Ecto neural progenitor cell (in vitro differentiated cells): ENCODE data around the gene ADAM33.

Experiments
- DNase-seq: peaks from one replicate; pipeline ENCODE4 v3.0.0-alpha.2; 2018; ENCODE audit warnings: low spot score

ADAM33 gene

DNA sequence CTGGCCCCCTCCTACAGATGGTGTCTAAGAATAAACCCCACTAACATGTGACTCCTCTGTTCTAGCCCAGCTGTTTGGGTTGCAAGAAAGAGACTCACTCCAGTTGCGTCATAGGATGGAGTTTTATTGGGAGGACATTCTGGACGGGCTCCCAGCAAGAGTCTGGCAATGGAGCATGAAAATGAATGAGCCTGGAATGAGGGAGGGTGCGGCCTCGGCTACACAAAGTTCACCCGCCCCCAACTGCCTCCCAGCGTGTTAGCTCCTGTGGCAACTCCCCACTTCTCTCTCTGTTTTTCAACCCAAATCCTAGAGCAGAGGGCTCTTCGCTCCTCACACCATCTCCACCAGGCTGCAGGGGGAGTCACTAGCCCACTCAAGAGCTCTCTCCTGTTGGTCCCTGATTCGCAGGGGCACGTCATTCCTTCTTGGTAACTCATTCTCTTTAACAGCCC, 5.1 kb upstream of the ADAM33 start:
- no peak for DNase-seq

DNA sequence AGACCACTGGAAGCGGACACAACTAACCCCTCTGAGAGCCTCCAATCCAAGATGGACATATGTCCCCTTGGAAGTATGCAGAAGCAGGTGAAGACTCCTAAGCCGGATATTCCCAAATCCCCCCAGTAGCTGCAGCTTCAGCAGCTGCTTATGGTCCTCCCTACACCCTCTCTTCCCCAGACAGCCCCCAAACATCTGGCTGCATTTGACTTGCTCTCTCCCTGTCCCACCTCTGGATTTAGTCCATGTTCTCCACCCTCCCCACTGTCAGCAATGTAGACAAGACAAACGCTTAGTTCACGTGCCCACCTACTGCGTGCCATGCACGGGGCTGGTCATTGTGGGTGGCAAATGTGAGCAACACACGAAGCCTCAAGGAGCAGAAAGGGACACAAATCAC, 4.6 kb upstream of the ADAM33 start:
- no peak for DNase-seq

DNA sequence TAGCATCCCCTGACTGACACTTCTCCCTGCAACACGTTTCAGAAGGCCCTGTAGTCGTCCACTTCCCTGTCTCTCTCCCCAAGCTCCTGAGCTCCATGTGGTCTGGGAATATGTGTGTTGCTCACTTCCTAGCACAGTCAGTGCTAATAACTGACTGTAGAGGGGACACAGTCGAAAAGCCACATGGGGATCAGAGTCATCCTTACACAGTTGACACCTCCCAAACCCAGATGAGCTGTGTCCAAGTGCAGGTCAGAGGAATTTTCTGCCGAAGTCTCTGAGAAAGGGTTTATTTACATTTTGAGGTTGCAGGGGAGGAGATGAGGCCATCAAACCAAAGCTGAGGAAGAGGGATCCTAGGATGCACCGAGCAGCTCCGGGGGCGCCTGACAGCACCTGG, 3.5 kb upstream of the ADAM33 start:
- no peak for DNase-seq

DNA sequence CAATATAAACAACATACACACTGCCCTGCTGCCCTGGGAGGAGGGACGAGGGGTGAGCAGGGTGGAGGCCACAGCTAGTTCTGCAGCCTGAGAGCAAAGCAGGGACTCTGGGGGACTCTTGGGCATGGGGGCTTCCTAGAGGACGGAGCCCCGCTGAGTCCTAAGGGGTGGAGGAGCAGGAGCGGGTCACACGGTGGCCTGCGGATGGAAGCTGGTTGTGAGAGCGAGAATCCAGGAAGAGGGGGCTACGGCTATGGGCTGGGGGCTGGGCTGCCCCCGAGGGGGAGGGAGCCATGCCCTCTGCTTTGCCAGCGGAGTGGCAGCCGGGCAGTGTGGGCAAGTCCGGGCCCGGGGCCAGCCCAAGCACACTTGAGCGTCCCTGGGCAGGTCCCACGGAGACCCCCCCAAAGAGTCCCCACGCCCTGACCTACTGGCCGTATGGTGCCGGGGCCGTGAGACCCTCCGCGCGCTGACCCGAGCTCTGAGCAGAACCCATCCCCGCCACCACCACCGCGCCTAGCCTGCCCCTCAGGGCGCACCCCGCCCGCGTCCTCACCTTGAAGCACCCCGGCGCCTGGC, 369 bp downstream of the ADAM33 start:
- DNase-seq: no peak

DNA sequence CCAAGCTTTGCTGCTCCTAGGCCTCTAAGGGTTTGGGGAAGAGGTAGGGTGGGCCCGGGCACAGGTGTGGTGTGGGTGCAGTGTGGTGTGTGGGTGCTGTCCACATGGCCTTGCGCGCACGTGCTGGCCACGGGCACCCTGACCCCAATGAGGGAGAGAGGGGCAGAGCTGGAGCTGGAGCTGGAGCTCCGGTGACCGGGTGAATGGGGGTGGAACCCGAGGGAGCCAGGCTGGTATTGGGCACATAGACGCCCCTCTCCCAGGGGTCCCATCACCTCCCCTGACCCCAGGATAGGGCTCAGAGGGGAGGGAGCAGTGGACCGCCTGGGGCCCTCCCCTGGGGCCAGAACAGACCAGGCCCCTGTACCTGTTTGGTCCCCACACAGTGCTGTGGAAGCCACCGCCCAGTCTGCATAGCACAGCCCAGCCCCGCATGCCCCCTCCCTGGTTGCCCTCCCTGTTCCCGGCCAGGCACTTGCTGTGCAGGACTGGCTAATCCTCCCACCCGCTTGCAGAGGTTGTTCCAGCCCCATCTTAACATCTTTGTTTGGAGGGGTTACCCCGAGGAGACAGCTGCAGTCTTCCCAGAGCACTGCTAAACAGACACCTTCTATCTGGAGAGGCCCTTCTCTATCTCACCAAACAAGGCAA, 984 bp downstream of the ADAM33 start:
- no peak for DNase-seq

DNA sequence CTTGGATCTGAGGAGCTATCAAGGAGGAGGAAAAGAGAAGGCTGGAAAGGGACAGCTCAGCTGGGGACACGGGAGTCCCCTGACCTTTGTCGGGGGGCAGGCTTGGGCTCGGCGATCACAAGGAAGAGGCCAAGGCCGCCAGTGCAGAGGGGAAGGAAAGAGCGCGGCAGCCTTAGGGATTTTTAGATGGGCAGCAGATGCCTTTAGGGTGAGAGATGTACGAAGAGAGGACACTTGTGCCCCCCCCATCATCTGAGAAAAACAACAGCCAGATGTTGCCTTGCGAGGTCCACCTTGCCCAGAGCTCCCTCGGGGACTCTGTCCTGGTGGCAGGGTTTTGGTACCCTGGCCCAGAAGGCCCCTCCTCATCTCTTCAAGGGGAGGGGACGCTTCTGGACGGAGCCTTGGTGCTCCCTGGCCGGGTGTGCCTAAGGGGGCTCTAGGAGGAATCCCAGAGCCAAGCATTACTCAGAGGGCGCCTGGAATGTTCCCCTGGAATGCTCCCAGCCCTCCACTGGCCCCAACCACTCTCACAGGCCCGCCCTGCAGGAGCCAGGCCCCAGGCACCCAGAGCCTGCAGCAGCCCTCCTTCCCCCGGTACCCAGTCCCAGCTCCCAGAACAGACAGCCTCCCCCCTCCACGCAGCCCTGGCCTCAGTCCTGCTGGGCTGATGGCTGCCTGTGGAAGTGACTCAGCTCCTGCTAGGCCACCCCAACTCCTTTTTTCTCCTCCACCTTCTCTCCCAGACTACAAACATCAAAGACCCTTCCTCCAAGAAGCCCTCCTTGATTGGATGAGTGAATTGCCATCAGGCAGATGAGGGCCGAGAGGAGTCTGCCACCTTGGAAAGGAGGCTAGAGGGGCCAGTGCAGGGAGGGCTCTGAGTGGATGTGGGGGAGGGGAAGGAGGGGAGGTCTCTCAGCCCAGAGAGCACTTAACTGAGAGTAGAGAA, 1.8 kb downstream of the ADAM33 start:
- DNase-seq: no peak

DNA sequence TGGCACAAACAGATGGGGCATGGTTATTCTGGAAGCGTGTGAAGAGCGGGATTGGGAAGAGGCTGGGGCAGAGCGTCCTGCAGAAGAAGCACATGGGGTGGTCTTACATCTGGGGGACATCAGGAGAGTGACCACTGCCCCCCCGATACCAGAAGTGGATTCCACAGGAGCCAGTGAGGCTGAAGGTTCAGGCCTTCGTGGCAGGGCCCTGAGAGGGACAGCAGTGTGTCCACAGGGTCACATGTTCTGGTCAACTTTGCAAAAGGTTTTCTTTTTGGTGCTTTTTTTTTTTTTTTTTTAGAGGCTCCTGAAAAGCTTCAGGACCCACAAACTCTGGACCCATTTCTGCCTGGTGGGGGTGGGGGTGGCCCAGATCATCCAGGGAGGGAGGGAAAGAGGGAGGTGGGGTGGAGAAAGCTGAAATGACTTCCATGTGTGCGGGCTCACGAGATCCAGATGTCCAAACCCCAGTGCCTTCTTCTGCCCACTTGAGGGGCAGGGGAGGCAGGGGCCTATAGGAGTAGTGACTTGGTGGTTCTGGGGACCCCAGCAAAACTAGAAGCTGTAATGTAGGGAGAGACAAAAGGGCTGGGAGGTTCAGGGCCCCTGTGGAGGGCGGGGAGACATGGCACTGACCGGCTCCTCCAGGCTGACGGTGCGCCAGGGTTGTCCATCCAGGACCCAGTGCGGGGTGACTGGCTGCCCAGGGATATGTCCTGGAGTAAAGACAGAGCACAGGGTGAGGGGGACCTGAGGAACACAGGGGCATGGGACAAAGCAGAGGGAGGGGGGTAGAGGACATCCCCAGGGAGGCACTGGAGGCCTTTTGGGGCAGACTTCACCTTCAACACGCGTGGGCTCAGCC, 2.7 kb downstream of the ADAM33 start:
- DNase-seq: no peak

DNA sequence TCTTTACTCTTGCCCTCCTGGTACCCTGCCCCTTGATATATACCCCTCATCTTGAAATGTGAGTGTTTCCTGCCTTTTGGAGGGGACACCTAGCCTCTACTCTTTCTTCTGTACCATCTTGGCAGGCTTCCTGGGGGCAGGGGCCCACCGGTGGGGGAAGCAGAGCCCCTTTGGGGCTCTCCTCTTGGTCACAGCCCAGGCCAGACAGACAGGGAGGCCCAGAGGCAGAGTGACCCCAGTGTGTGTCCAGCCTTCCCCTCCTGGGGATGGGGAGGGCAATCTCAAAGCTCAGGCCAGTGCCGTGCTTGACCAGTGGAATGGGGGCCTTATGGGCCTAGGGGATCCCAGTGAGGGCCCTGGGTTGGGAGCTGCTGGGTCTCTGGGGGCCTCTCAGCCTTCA, 3.6 kb downstream of the ADAM33 start:
- no peak for DNase-seq

DNA sequence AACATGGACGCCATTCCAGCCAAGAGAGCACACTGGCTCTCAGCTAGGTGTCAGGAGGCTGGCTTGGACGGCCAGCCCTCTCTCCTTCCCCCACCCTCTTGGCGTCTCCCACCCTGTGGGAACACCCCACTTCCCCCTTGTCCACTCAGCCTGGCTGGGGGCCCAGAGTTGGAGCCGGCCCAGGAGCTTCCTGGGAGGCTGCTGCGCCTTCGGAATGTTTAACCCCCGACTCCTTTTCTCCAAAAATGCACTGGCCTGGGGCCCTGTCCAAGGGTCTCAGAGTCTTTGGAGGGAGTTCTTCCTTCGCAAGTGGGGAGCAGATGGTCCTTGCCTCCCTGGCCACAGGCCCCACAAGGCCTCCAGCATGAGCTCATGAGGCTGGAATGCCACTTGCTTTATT, 4.1 kb downstream of the ADAM33 start:
- no peak for DNase-seq

DNA sequence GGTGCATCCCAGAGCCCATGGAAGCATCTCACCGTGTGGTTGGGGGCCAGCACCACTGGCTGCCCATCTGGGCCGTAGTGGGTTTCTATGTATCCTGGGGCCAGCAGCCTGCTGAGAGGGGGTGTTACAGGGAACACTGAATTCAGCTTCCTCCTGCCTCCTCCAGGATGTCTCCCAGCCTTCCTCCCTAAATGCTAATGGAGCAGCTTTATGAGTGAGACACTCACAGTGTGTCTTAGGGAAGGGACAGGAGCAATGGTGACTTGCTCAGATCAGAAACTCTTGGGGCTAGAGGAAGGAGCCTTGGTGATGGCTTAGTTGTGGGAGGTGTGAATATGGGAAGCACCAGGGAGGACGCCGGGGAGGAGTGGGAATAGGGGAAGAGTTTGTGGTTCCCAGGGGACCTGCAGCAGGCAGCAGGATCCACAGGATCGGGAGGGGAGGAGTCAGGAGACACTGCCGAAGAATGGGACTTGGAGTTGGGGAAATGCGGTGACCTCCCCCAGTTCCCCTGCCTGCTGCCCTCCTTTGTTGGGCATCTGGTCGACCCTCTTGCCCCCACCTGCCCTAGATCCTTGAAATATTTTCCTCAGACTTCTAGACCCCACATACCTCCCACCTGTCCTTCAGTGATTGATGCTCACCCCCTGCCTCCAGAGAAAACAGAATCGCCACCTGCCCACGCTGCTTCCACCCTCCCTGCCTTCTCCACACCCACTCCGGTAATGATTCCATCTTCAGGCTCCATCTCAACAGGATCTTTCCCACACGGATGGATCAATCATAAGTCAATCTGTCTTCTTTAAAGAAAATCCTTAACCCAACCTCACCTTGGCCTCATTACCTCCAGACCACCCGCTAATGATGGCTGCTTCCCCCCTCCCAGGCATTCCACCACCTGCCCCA, 6.6 kb downstream of the ADAM33 start:
- no peak for DNase-seq

DNA sequence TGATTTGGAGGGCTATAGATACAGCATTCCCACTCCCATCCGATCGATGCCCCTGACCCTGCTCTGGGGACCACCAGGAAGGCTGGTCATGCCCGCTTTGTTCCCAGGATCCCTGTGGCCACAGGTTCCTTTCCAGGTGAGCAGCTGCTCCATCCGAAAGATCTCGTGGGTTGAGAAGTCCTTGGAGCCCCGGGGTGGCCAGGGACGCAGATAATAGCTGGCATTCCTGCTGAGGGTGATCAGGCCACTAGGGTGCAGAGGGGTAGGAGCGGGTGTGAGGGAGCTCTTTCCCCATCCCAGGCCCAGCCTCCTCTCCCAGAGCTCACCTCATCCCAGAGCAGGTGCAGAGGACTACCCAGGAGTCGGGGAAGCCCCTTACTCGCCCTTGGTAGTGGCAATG, 7.4 kb downstream of the ADAM33 start:
- DNase-seq: no peak

DNA sequence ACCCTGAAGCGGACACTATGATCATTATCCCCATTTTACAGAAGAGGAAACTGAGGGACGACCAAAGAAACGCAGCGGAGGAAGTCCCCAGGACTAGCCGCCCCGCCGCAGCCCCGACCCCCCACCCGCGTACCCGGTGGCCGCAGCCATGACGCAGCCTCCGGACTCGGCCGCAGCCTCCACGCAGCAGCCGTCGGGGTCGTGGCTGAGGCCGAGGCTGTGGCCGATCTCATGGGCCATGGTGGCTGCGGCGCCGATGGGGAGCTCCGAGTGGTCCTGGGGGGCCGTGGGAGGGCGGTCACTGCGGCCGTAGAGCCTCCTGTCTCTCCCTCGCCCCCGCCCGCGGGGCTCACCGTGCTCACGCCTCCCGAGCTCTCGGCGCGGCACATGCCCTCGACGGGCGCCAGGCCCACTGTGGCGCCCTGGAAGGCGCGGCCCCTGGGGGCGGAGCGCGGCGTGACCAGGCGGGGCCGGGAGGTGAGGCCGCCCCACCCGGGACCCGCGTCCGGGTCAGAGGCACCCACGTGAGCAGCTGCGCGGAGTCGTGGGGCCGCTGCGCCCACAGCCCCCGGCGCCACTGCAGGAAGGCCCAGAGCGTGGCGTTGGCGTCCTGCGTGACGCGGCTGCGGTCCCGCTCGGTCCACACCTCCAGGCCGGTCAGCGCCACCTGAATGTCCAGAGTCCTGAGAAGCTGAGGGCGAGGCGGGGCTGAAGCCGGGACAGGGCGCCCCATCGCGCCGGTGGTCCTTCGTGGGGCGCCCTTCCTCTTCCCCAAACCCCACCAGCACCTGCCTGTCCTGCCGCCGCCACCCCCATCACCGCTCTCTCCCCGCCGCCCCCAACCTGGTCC, 8.4 kb downstream of the ADAM33 start:
- no peak for DNase-seq

DNA sequence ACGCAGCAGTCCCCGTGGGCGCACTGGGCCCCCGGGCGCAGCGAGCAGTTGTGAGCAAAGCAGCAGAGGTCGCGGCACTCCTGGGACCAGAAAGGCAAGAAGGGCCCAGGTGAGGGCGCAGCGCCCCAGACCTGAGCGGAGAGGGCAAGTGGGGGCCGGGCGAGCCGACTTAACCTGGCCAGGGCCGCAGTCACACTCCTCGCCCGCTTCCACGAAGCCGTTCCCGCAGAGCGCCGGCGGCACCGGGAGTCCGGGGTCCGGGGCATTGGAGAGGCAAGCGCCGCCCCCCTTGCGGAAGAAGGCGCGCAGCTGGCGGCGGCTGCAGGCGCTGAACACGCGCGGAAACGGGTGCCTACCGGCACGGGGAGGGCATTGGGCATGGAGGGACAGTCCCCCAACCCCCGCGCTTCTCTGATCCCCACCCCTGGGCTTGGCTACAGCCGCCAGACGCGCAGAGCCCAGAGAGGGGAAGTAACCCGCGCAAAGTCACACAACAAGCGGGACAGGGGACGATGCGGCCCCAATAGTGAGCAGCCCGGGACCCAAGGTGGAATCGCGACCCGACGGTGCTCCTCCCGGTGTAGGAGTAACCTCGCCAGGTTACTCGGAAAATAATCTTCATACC, 9.2 kb downstream of the ADAM33 start:
- no peak for DNase-seq

DNA sequence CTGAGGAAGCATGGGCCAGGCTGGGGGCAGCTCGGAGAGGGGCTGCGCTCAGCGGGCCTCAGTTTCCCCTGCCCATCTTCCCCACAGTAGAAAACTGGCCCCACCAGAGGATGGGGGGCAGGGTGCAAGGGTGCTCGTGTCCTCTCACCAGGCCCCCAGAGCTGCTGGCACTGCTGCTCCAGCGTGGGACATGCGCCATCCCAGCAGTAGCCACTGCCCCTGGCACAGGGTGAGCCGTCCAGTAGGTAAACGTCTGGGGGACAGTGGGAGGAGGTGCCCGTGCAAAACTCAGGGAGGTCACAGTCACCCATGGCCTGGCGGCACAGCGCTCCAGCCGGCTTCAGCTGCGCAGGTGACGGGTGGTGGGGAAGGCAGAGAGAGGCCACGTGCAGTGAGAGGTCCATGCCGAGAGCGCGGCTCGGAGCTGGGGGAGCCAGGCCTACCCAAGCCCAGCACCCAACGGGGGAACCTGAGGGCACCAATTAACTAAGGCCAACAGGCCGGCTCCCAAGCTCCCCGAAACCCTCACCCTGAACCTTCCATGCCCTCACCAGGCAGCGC, 9.7 kb downstream of the ADAM33 start:
- no peak for DNase-seq

DNA sequence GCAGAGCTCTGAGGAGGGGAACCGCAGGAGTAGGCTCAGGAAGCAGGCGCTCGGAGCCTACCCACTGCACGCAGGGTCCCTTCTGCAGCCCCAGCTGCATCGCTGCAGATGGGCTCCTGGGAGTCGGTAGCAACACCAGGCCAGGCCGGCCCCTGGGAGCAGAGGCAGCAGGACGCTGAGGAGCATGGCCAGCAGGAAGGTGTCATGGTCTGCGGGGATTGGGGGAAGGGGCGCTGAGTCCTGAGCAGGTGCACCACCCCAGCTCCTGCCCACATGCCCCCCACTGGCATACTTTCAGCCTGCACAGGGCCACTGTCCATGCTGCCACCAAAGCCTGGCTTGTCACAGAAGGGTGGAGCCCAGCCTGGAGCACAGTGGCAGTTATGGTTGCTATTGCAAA, 10.9 kb downstream of the ADAM33 start:
- DNase-seq: no peak

DNA sequence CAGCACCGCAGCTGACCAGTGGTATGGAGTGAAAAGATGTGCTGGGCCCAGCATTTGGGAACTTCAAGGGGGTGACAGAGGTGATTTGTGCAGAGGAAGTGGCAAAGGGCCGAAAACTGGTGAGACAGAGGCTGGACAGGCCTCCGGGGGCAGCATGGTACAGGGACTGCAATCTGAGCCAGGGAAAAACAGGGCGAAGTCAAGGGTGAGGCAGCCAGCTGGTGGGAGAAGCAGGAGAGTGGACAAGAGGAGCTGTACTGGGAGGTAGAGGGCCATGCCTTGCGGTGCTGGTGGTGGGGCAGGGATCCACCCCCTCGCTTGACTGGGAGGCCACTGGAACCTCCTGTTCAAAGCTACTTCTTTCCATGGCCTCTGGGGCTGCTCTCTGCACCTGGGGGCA, 11.3 kb downstream of the ADAM33 start:
- no peak for DNase-seq

DNA sequence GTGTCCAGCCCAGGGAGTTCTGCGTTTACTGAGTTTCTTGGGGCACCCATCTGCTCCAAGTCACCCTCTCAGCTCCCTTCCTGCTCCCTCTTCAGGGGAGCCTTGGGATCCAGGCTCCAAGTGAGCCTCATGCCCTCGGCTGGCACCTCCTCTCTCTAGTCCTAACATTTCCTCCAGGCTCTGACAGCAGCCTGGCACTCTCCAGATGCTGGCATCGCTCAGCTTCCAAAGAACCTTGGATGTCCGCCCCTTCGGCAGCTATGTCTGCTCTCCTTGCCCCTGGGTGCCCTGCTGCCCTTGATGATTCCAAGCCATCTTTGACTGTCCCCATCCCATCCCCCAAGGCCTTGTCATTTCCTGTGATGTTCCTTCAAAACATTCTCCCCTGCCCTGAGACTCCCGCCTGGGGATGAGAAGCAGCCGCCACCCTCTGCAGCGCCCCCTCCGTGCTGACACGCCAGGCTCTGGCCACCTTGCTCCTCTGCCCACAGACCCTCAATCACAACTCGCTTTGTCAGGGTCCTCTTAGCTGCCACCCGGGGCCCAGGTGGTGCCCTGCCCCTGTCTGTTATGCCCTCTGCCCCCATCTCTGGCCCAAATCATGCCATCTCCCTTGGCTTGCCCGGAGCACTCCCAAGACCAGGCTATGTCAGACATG, 12.0 kb downstream of the ADAM33 start:
- DNase-seq: no peak

DNA sequence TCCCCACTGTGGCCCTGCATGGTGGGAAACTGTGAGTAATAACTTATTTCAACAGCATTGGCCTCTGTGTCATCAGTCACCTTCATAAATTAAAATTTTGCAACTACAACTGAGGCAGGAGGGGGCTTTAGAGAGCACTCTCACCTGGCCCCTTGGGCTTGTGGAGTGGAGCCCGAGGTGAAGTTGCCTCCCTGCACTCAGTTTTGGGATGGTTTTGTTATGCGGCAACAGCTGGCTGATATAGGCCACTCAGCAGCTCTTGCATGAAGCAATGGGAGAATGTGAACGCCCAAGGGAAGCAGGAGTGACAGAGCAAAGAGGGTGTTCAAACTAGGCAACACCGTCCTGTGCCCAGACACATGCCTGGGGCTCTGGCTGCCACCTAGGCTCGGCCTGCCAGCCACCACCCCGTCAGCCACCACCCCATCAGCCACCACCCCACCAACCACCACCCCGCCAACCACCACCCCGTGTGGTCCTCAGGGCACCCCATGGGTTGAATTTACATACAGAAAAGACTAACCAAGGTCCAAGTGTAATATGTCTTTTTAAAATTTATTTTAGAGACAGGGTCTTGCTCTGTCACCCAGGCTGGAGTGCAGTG, 14.3 kb downstream of the ADAM33 start:
- DNase-seq: no peak
